Measurements from ENCODE around the gene LDB2.

GRCh38 chr4:16483540-16483939, 414.9 kb downstream of the LDB2 start:
- TF ChIP-seq POLR2AphosphoS5 (IDR thresholded peaks at IDR 0.05; ENCODE audit: borderline replicate concordance, low read depth, low read length) (no peak), EZH2 (IDR thresholded peaks at IDR 0.05) (no peak)
